ENCODE measurements around the gene CD177.
"Not testable (repeated sequence)": the region's sequence is repeated elsewhere in the genome, so short reads cannot be mapped to it uniquely, and the experiment has no call there.

CD177 gene

DNA sequence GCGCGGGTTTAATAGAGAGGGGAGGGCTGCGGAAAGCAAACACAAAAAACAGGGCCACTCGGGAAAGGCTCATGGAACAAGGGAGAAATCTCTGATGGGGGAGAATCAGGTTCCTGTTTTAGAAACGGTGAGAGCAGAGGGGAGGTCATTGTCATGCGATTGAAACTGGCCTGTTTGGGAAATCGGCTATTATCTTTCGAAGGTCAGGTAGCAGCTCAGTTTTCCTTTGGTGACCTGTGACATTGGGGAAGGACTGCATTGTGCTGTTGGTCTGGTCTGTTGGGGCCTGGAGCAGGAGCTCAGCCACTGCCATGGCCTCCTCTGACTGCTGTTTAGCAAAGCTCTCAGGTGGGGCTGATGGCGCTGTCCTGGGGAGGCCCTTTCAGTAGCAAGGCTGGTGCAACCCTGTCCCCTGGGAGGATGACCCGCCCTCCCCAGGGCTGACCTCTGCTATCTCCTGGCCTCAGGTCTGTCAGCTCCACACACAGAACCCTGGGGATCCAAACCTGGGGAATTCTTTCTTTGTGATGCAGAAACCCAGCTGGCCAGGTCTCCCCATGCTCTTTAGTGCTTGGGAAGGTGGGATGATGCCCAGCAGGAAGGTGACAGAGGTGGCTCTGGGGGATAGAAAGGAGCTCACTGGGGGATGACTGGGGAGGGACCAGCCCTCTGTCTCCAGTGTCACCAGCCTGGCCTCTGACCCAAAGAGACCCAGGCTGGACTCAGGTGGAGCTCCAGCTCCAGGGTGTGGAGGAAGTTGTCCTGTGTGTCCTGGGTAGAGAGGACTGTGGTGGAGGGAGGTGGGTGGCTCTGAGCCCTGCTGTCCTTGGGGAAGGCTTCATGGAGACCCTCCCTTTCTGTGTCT is 21.2 kb upstream of the CD177 start:
- DNase-seq (ENCODE audit: extremely low read depth in 1 of 2, low read depth in 1 of 2): no peak

DNA sequence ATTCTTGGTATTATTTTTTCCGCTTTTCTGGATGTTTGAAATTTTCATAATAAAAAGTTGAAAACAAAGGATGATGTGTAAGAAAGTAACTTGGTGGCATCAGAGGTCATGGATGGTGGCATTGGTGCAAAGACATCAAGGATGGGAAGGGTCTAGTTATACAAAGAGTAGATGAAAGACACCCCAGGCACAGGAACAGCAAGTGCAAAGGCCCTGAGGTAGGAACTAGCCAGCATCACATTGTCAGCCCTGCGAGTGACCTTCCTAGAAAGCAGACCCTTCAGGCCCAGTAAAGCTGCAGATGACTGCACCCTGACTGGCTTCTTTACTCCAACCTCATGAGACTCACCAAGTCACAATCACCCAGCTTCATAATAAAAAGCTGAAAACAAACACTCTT is 17.0 kb upstream of the CD177 start:
- not testable (repeated sequence) for DNase-seq (ENCODE audit: extremely low read depth in 1 of 2, low read depth in 1 of 2)

DNA sequence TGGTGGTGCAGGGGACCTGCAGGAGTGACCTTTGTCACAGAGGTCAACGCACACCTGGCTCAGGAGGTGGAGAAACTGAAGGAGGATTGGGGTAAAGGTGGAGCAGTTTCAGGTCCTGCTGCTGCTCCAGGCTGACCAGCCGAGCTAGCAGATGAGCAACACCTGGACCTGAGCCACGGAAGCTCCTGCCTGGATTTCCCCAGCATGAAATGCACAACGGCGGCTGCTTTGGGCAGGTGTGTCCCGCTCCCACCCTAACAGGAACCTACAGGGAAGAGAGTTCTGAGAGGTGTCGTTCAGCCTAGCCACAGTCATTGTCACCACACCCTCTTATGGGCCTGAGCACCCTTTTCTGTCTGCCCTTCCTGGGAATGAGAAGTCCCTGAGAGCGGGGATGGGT is 15.7 kb upstream of the CD177 start:
- no peak for DNase-seq (ENCODE audit: extremely low read depth in 1 of 2, low read depth in 1 of 2)

DNA sequence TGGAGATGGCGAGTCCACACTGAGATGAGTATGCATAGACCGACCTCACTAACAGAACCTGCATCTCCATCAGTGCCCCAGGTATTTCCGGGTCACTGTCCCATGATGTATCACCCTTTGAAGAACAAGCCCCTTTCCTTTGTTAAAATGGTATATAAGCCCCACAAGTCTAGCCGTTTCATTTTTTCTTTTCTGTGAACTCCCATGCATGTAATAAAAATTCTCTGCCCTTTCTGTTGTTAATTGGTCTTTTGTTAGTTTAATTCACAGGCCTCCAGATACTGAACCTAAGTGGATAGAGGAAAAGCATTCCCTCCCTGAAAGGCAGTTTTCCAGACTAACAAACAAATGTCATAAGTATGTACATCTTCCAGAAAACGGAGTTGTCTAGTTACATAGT is 15.0 kb upstream of the CD177 start:
- no peak for DNase-seq (ENCODE audit: extremely low read depth in 1 of 2, low read depth in 1 of 2)

DNA sequence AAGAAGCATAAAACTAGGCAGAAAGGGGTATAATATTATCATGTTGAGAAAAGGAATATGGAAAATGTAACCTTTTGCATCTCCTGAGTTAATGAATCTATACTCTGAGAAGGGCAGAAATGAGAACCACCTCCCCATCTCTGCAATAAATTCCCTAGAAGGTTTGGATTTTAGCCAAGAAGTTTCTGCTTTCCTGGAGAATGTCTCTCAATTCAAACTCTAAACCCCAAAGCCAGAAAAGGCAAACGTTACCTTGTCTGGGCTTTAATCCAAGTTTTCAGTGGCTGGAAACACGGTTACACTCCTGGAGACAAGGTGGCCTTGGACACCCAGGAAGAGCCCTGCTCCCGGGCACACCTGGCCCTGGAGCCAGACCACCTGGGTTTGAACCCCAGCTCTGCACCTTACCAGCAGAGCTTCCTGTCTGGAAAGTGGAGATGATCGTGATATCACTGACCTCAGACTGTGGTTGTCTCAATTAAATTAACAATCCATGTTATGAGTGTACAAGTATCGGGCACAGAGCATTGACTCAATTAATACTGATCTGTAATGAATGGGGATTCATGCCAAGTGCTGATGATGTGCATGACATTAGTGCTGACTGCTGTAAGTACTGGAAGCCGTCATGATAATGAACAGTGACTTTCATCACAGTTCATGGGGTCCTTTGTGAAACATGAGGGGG is 14.1 kb upstream of the CD177 start:
- not testable (repeated sequence) for DNase-seq (ENCODE audit: extremely low read depth in 1 of 2, low read depth in 1 of 2)

DNA sequence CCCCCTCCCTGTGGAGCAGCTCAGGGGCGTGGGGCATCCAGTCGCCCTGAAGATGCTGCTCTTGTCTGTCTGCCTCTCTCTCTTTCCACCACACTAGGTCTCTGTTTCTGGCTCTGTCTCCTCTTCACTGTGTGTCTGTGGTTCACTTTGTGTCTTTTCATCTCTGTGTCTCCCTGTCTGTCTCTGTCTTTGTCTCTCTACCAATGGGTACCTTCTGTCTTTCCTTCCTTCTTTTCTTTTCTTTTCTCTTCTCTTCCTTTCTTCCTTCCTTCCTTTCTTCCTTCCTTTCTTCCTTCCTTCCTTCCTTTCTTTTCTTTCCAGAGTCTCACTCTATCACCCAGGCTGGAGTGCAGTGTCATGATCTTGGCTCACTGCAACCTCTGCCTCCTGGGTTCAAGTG is 13.4 kb upstream of the CD177 start:
- DNase-seq (ENCODE audit: extremely low read depth in 1 of 2, low read depth in 1 of 2): not testable (repeated sequence)

DNA sequence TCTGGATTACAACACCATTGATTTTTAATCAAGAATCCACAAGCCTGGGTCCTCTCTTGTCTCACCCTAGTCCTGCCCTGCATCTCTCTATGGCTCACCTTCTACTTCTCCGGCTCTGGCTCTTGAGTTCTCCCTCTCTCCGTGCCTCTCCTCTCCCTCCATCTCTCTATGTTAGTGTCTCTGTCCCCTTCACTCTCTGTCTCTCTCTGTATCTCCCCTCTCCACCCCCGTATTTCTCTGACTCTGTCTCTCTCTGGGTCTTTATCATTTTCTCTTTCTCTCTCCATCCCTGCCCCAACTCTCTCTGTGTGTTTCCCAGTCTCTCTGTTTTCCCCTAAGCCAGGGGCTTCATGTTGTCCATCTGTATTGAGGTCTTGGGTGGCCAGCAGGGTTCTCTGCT is 12.4 kb upstream of the CD177 start:
- not testable (repeated sequence) for DNase-seq (ENCODE audit: extremely low read depth in 1 of 2, low read depth in 1 of 2)

DNA sequence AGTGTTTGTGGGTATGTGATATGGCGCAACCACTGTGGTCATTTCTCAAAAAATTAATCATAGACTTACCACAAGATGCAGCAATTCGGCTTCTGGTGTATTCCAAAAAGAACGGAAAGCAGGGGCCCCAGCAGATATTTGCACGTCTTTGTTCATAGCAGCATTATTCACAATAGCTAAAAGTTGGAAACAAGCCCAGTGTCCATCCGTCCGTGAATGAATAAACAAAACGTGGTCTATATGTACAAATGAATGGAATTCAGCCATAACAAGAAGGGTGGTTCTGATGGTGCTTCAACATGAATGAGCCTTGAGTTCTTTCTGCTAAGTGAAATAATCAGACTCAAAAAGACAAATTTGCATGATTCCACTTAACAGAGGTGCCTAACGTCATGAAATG is 11.4 kb upstream of the CD177 start:
- not testable (repeated sequence) for DNase-seq (ENCODE audit: extremely low read depth in 1 of 2, low read depth in 1 of 2)

DNA sequence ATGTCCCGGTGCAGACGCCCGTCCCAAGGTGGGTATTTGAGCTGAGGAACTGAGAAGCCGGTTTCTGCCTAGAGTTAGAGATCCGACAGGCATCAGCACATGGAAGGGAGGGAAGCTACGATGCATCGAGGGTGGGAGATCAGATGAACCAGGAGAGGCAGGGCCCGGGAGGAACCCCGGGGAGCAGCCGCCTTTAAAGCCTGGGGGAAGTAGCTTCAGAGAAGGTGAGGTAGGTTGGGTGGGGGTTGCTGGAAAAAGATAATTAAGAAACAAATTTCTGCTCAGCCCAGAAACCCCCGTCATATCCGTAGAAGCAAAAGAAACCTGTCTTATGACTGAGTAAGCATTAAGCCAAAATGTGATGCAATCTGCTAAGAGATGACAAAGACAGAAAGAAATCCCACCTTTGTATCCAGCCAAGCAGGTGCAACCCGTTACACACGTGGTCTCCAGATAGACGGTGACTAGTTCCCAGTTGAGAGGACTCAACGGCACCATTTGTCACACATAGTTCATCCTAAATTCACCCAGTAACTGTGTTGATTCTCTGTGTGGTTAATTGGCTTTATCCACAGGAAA is 9.1 kb upstream of the CD177 start:
- not testable (repeated sequence) for DNase-seq (ENCODE audit: extremely low read depth in 1 of 2, low read depth in 1 of 2)

DNA sequence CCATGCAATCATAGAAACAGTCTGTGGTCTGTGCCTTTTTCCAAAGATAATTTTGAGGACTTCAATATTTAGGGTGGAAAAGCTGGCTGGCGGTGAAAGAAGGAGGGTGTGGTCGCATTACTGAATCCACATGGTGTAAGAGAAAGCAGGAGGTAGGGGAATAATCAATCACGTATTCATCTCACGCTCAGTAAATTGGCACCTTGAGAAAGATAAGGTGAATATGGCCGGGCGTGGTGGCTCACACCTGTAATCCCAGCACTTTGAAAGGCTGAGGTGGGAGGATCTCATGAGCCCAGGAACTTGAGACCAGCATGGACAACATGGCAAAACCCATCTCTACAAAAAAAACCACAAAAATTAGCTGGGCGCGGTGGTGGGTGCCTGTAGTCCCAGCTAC is 3.7 kb upstream of the CD177 start:
- DNase-seq (ENCODE audit: extremely low read depth in 1 of 2, low read depth in 1 of 2): not testable (repeated sequence)

DNA sequence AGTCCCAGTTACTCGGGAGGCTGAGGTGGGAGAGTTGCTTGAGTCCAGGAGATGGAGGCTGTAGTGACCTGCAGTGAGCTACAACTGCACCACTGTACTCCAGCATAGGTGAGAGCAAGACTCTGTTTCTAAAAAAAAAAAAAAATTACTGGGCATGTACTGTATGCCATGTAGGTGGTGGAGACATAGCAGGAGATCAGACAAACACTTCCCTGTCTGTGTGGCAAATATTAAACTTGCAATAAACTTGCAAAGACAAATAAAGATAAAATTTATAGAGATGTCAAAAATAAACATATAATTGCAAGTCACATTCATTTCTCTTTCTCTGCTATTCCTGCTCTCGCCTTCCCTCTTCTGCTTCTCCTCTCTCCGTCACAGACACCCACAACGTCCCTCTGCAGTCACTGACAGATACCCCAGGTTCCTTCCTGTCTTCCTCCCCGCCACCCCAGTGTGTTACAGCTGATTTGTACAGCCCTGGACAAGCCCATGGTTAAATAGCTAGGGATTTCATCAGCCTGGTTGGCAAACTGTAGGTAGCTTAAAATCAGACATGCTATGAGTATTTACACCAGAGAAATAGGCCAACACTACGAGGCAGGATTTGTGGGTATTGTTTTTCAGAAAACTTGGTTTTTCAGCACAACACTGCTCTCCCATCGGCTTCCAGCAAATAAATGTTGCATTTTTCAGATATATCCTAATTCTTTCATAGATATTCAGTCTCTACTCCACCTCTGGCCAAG is 1.3 kb upstream of the CD177 start:
- DNase-seq (ENCODE audit: extremely low read depth in 1 of 2, low read depth in 1 of 2): no peak

DNA sequence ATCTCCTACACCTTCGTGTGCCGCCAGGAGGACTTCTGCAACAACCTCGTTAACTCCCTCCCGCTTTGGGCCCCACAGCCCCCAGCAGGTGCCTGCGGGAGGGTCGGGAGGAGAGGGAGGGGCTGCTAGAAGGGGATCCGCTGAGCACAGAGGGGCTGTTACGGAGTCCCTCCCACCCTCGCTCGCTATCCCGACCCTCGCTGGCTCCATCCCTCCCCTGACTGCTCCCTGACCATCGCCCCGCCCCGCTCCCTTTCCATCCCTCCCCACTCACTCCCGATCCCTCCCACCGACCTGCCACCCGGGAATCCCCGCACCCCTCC is 780 bp downstream of the CD177 start:
- DNase-seq (ENCODE audit: extremely low read depth in 1 of 2, low read depth in 1 of 2): no peak

DNA sequence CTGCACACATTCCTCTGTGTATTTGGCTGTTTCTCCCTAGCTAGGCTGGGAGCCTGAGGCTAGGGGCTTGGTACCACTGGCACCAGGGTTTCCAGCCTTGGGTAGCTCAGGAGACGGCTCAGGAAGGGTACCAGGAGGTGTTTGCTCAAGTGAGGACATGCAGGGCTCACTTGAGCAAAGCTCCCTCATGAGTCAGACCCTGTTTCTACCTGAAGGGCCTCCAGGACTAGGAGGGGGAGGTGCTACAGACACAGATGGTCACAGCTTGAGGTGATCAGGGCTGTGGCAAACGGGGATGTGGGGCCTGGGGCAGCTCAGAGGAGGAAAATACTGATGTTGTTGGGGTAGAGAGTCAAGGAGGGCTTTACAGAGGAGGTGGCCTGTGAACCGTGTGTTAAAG is 3.3 kb downstream of the CD177 start:
- not testable (repeated sequence) for DNase-seq (ENCODE audit: extremely low read depth in 1 of 2, low read depth in 1 of 2)

DNA sequence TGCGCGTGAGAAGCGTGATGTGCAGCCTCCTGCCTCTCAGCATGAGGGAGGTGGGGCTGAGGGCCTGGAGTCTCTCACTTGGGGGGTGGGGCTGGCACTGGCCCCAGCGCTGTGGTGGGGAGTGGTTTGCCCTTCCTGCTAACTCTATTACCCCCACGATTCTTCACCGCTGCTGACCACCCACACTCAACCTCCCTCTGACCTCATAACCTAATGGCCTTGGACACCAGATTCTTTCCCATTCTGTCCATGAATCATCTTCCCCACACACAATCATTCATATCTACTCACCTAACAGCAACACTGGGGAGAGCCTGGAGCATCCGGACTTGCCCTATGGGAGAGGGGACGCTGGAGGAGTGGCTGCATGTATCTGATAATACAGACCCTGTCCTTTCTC is 8.7 kb downstream of the CD177 start:
- no peak for DNase-seq (ENCODE audit: extremely low read depth in 1 of 2, low read depth in 1 of 2)

DNA sequence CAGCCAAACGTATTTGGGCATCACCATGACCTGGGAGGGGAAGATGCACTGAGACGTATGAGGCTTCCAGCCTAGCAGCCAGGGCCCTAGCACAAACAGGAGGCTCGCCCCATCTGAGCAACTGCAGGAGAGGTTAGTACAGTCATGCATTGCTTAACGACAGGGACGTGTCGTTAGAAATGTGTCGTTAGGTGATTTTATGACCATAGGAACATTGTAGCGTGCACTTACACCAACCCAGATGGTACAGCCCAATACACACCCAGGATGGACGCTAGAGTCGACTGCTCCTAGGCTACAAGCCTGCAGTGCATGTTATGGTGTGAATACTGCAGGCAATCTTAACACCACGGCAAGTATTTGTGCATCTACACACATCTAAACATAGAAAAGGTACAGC is 9.3 kb downstream of the CD177 start:
- no peak for DNase-seq (ENCODE audit: extremely low read depth in 1 of 2, low read depth in 1 of 2)

DNA sequence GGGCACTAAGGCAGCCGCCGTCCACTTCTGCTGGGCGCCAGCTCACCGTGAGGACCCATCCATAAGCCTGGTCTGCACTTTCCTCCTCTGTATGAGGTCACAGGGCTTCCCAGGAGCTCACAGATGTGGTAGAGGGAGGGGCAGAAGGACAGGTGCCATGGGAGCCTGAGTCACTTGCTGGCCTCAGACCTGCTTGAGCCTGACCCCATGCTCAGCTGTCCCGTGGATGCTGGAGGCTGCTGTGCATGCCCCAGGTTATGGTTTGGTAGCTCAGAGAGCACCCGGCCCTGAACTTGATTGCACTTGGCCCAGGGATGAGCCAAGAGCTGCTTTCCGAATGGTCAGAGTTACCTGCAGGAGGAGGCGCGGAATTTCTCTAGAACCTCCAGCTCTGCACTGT is 12.2 kb downstream of the CD177 start:
- not testable (repeated sequence) for DNase-seq (ENCODE audit: extremely low read depth in 1 of 2, low read depth in 1 of 2)

DNA sequence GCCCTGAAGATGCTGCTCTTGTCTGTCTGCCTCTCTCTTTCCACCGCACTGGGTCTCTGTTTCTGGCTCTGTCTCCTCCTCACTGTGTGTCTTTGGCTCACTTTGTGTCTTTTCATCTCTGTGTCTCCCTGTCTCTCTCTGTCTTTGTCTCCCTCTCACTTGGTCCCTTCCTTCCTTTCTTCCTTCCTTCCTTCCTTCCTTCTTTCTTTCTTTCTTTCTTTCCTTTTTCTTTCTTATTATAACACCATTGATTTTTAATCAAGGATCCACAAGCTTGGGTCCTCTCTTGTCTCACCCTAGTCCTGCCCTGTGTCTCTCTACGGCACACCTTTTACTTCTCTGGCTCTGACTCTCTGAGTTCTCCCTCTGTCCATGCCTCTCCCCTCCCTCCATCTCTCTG is 14.3 kb downstream of the CD177 start:
- no peak for DNase-seq (ENCODE audit: extremely low read depth in 1 of 2, low read depth in 1 of 2)

DNA sequence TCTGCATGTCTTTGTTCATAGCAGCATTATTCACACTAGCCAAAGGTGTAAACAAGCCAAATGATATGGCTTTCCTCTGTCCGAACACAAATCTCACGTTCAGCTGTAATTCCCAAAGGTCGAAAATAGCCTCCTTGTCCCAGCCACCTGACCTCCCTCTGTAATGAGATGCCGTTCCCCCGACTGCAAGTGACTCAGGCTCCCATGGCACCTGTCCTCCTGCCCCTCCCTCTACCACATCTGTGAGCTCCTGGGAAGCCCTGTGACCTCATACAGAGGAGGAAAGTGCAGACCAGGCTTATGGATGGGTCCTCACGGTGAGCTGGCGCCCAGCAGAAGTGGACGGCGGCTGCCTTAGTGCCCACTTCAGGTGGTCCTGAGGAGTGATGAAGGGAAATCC is 15.4 kb downstream of the CD177 start:
- DNase-seq (ENCODE audit: extremely low read depth in 1 of 2, low read depth in 1 of 2): not testable (repeated sequence)

DNA sequence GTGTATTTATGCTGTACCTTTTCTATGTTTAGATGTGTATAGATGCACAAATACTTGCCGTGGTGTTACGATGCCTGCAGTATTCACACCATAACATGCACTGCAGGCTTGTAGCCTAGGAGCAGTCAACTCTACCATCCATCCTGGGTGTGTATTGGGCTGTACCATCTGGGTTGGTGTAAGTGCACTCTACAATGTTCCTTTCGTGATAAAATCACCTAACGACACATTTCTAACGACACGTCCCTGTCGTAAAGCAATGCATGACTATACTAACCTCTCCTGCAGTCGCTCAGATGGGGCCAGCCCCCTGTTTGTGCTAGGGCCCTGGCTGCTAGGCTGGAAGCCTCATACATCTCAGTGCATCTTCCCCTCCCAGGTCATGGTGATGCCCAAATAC is 18.4 kb downstream of the CD177 start:
- DNase-seq (ENCODE audit: extremely low read depth in 1 of 2, low read depth in 1 of 2): no peak

DNA sequence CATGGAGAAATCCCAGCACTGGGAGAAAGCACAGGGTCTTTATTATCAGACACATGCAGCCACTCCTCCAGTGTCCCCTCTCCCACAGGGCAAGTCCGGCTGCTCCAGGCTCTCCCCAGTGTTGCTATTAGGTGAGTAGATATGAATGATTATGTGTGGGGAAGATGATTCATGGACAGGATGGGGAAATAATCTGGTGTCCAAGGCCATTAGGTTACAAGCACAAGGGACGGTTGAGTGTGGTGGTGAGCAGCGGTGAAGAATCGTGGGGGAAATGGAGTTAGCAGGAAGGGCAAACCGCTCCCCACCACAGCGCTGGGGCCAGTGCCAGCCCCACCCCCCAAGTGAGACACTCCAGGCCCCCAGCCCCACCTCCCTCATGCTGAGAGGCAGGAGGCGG is 19.0 kb downstream of the CD177 start:
- DNase-seq (ENCODE audit: extremely low read depth in 1 of 2, low read depth in 1 of 2): no peak

DNA sequence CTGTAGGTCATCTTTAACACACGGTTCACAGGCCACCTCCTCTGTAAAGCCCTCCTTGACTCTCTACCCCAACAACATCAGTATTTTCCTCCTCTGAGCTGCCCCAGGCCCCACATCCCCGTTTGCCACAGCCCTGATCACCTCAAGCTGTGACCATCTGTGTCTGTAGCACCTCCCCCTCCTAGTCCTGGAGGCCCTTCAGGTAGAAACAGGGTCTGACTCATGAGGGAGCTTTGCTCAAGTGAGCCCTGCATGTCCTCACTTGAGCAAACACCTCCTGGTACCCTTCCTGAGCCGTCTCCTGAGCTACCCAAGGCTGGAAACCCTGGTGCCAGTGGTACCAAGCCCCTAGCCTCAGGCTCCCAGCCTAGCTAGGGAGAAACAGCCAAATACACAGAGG is 24.1 kb downstream of the CD177 start:
- not testable (repeated sequence) for DNase-seq (ENCODE audit: extremely low read depth in 1 of 2, low read depth in 1 of 2)
